WI38 (cell line): ENCODE measurements around the gene PHACTR3.

Experiments
- H3K4me3 ChIP-seq: 2 replicates; pipeline ENCODE4 v1.5.1; 2011; ENCODE audit warnings: low read depth, mild to moderate bottlenecking, control low read depth, low read length
- CTCF ChIP-seq: IDR thresholded peaks from 2 replicates; pipeline ENCODE4 v1.5.1; 2012; ENCODE audit warnings: low read depth, mild to moderate bottlenecking, control low read depth, low read length

Gene PHACTR3

GRCh38 chr20:59812286-59813125, 208.2 kb downstream of the PHACTR3 start:
- TF ChIP-seq CTCF: no peak
- no peak overlapping the region for H3K4me3 ChIP-seq

- no peak for TF ChIP-seq CTCF
These were observed 209.0 kb downstream of the PHACTR3 start for GRCh38 chr20:59813126-59813947.

GRCh38 chr20:59813948-59814839, 209.9 kb downstream of the PHACTR3 start:
- TF ChIP-seq CTCF: no peak
- H3K4me3 ChIP-seq: no peak overlapping the region

More at GRCh38 chr20:59813126-59813947, 209.0 kb downstream of the PHACTR3 start:
- H3K4me3 ChIP-seq: no peak overlapping the region

- TF ChIP-seq CTCF: no peak
- no peak overlapping the region for H3K4me3 ChIP-seq
These were observed 210.6 kb downstream of the PHACTR3 start for GRCh38 chr20:59814840-59815340.

GRCh38 chr20:59816146-59816738, 211.9 kb downstream of the PHACTR3 start:
- H3K4me3 ChIP-seq: no peak overlapping the region
- no peak for TF ChIP-seq CTCF

GRCh38 chr20:59817406-59817805, 213.1 kb downstream of the PHACTR3 start:
- TF ChIP-seq CTCF: no peak

More at GRCh38 chr20:59817406-59817805, 213.1 kb downstream of the PHACTR3 start:
- H3K4me3 ChIP-seq: no peak overlapping the region
